GM19372 (cell line): Measurements from ENCODE around the gene PAX1.

Experiments
- ATAC-seq: cut with Tn5 transposase; IDR thresholded peaks from one replicate; pipeline ENCODE4 v1.9.1; 2021; ENCODE audit warnings: mild to moderate bottlenecking, low read depth, moderate library complexity; ENCODE audit not compliant: unreplicated experiment

PAX1 gene

DNA sequence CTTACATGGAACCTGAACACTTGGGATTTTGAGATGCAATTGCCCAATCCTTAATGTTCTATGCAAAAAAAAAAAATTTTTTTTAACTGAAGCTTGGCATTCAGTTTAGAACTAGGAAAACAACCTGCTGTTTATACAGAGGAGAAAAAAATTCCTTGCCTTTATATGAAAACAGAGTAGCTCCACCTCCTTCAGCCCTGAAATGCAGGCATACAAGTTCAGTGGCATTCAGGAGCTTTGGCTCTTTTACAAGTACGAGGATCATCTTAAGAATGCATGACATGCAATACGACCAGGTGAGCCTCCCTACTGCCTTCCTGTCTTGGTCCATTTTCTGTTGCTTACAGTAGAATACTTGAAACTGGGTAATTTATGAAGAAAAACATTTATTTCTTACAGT lies 20.4 kb downstream of the PAX1 start:
- ATAC-seq: no peak

DNA sequence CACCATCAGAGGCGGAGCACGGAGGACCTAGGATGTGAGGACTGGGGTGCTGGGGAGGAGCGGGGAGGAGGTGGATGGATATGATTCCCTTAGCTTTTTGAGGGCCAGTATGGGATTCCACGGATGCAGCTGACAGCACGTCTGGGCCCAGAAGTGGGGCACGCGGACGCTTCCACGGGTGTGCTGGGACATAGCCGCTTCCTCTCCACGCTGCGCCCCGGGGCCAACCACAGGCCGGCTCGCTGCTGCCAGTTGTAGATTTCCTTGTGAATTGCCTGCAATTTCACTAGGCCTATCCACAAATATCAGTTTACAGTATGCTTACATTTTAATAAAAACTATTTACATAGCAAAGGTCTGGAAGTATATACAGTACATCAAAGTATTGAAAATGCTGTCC lies 23.9 kb downstream of the PAX1 start:
- no peak for ATAC-seq

DNA sequence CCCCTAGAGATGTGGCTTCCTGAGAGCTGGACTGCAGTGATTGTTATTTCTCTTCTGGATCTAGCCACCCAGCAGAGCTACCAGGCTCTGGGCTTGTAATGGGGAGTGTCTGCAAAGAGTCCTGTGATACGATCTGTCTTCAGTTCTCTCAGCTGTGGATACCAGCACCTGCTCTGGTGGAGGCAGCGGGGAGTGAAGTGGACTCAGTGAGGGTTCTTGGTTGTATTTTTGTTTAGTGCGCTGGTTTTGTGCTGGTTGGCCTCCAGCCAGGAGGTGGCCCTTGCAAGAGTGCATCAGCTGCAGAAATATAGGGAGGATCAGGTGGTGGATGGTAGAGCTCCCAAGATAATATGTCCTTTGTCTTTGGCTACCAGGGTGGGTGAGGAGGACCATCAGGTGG lies 33.7 kb downstream of the PAX1 start:
- ATAC-seq: no peak

DNA sequence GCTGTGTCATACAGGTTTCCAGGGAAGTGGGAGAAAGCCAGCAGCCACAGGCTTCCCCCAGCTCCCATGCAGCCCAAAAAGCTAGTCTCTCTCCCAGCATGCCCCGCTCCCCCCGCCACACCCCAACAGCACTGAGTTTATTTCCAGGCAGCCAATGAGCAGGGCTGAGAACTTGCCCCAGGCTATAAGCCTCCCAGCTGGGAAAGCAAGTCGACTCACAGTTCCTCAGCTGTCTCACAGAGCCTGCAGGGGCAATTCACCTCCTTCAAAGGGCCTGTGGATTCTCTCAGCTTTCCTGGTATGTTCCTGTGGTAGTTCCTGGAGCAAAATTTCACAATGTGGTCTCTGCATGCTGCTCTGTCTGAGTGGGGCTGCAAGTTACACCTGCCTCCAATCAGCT lies 34.2 kb downstream of the PAX1 start:
- ATAC-seq: no peak

DNA sequence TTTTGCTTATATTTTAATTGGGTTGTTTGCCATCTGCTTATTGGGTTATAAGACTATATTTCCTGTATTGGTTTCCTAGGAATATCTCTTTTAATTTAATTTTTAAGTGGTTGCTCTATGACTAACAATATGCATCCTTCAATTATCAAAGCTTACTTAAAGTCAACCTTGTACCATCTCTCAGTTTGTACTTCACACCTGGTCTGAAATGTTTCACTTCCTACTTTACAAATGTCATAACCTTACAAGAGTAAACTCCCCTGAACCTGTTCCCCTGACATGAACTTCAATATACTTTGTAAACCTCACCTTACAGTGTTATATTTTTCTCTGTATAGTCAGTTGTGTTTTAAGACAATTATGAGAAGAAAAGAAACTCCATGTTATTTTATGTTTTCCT lies 35.8 kb downstream of the PAX1 start:
- ATAC-seq: no peak

DNA sequence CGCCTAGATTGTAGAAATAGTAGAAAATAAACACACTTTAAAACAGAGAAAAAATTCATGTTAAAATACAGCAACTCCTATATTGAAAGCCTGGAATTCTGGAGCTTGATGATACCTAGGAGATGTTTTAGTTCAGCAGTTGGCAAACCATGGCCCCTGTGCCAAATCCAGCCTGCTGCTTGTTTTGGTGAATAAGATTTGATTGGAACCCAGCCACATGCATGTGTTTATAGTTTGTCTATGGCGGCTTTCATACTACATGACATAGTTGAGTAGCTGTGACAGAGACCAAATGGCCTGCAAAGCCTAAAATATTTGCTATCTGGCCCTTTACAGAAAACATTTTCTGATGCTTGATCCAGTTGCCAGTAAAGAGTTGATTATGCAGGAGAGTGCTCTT lies 57.2 kb downstream of the PAX1 start:
- no peak for ATAC-seq

DNA sequence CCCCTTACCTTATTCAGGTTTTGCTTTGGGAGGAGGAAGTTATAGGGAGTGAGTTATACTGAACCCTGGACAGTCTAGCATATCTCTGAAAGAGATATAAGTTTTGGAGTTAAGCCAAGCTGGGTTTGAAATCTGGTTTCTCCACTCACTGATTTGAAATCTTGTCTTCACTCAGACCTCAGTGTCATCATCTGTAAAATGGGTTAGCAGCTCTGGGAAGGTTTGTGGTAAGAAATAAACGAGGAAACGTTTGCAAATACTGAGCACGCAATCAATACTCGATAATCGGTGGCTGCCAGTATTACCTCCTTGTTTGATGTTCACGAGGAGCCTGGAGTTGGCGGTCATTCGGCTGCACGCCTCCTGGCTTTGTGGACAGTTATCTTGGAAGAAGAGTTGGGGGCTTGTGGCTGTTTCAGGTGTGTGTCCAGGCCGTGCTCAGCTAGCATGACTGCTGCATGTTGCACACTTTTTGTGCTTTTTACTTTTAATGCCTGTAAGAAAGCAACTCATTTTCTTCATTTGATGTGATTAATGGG lies 61.8 kb downstream of the PAX1 start:
- ATAC-seq: no peak

DNA sequence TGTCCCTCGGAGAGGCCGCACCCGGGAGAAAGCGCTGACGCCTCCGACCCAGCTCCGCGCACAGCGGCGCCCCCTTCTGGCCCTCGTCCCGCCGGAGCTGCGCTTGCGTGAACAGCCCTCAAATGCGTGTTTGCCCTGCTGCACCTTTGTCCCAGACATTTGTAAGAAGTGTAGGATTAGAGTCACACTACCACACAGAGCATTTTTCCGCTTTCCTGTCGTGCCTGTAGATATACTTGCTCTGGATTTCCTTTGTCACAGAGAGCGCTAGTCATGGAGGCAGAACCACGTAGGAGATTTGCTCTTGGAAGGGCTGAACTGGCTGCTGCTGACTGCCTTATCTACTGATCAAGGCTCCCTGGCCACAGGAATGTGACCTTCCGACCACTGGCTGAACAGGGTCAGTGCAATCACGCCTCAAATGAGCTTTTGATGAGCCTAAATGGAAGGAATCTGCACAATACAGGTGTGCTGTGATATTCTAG lies 62.3 kb downstream of the PAX1 start:
- no peak for ATAC-seq
